Mononuclear cell (primary cell): ENCODE measurements around the gene CD163L1. TPM values are rescaled to one million over a fixed set of nuclear protein-coding genes. Genes with fewer than 3 reads are reported as not detected.
"Not testable (repeated sequence)": the region's sequence is repeated elsewhere in the genome, so short reads cannot be mapped to it uniquely, and the experiment has no call there.

ENCODE experiments used
- H3K27me3 ChIP-seq: 2 replicates; pipeline ENCODE4 v1.6.0; 2011; ENCODE audit warnings: low read length, control low read depth; ENCODE audit not compliant: insufficient read depth
- H3K4me1 ChIP-seq: 2 replicates; pipeline ENCODE4 v1.5.1; 2011; ENCODE audit warnings: mild to moderate bottlenecking, low read length, control low read depth; ENCODE audit not compliant: insufficient read depth
- H3K4me3 ChIP-seq: 2 replicates; pipeline ENCODE4 v1.5.1; 2011; ENCODE audit warnings: mild to moderate bottlenecking, low read length, moderate library complexity
- H3K9me3 ChIP-seq: 2 replicates; pipeline ENCODE4 v1.5.1; 2011; ENCODE audit warnings: low read depth, mild to moderate bottlenecking, control low read depth, low read length
- total RNA-seq: library from RNA; depleted of rRNA; stranded (reverse); fragments of >200 nt; gene quantifications from one replicate; pipeline ENCODE4 v1.2.3, GENCODE V29; 2012

CD163L1 gene
- total RNA-seq, 1 donor = 0.63 TPM

DNA sequence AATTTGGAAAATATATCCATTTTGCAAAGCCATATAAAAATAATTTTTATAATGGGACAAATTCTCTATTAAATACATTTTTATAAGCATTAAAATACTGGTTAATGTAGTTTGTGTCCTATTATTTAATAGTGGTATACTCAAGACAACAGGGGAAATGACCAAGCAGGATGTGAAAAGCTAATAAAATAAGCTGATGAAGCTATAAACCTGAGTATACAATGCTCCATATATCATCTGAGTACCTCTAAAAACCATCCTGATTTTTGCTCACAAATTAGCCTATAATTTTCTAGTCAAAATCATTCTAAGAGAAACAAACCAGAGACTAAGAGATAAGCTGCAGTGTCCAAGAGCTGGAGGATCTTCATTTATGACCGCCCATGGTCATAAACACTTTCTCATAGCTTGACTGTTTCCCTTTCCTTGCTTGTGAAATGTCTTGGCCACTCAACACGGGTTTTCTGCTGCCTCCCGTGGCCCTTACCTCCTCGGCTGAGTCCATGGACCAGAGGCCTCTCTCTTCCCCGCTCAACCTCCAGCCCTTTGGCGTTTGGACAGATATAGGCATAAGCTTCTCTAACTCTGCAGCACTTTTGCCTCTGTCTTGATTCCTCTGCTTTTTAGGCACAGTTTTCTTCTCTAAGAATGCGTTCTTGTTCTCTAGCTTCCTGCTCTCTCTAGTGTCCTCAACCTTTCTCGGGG is 5.5 kb downstream of the CD163L1 start:
- H3K9me3 ChIP-seq, H3K4me3 ChIP-seq, H3K4me1 ChIP-seq: not testable (repeated sequence)
- peaks cover 36% of the 10 kb centered on the region for H3K27me3 ChIP-seq

DNA sequence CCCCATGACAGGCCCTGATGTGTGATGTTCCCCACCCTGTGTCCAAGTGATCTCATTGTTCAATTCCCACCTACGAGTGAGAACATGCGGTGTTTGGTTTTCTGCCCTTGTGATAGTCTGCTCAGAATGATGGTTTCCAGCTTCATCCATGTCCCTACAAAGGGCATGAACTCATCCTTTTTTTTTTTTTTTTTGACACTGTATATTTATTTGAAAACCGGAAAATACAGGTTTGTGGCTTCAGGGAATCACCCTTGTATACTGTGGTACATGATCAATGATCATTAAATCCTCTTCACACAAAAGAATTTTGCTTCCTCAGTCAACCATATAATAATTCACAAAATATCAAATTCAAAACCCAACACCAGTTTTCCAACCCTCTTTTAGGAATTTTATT is 6.5 kb downstream of the CD163L1 start:
- H3K4me1 ChIP-seq, H3K4me3 ChIP-seq, H3K9me3 ChIP-seq: not testable (repeated sequence)
- peaks cover 29% of the 10 kb centered on the region for H3K27me3 ChIP-seq

DNA sequence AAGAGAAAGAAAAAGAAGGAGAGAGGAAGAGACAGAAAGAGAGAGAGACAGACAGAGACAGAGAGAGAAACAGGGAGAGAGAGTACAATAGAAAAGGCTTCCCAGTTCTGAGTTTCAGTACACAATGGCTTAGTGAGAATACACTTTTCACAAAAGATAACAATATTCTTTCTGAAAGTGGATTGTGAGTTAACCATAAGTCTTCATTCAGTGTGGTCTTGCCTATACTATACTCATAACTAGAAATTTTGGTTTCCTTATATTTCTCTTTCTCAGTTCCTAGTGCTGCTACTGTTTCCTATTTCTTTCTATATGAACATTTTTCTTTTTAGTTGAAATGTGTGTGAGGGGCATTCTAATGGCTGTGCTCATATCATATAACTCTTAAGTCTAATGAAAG is 9.3 kb downstream of the CD163L1 start:
- Histone ChIP-seq H3K4me1 (no peaks in the 10 kb centered on the region), H3K27me3 (peaks cover 12% of the 10 kb centered on the region), H3K9me3 (no peaks in the 10 kb centered on the region), H3K4me3 (no peak overlapping the region)

DNA sequence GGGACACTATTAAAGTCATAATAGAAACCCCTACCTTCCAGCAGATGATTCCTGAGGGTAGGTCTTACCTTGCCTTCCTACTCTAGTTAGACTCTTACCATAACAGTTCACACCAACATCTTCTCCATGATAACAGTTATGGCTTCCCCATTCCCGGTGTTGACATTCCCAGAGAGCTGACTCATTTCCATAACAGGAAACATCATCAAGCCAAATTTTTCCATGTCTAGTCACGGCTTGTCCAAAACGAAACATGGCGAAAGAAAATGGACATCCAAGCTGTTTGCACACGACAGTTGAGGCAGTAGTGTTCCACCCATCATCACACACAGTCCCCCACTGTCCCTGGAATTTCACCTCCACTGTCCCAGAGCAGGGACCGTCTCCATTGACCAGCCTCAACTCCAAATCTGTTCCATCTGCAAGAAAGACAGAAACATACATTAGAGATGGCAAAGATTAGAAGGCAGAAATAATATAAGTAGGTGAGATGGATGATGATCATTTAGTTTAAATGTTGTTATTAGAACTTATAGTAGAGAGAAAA is 10.6 kb downstream of the CD163L1 start:
- Histone ChIP-seq H3K4me3 (no peak overlapping the region), H3K27me3 (peaks cover 6% of the 10 kb centered on the region), H3K4me1 (no peaks in the 10 kb centered on the region), H3K9me3 (no peaks in the 10 kb centered on the region)

DNA sequence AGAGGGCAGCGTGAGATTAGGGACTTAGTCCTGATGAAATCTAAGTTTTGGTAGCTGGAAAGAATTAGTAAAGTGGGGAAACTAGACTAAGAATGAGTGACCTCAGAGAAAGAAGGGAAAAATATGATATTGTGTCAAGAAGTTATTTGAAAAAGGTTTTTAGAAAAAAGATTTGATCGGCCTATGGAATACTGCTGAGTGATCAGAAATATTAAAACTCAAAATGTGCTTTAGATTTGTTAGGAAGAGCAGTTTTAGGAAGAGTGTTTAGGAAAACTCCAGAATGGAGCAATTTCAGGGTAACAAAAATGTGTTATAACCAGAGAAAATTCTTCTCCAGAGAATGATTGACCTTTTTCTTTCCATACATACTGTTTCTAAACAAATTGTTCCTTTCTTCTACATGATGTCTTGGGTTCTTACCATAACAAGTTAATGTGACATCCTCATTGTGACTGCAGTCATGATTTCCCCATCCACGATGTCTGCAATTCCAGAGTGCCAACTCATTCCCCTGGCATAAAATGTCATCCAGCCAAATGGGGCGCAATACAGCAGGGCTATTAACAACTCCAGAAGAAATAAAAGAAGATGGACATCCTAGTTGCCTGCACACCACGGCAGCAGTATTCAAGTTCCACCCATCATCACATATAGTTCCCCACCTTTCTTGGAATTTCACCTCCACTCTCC is 11.8 kb downstream of the CD163L1 start:
- no peaks in the 10 kb centered on the region for H3K4me1 ChIP-seq
- H3K9me3 ChIP-seq = no peaks in the 10 kb centered on the region
- no peak overlapping the region for H3K4me3 ChIP-seq
- peaks cover 6% of the 10 kb centered on the region for H3K27me3 ChIP-seq

DNA sequence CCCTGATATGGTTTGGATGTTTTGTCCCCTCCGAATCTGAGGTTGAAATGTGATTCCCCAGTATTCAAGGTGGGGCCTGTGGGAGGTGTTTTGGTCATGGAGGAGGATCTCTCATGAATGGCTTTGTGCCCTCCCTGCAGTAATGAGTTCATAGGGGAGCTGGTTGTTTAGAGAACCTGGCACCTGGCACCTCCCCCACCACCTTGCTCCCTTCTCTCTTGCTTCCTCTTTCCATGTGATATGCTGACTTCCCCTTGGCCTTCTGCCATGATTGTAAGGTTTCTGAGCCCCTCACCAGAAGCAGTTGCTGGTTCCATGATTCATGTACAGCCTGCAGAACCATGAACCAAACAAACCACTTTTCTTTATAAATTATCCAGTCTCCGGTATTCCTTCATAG is 32.6 kb downstream of the CD163L1 start:
- Histone ChIP-seq H3K27me3 (no peaks in the 10 kb centered on the region), H3K9me3 (no peaks in the 10 kb centered on the region), H3K4me3 (no peak overlapping the region), H3K4me1 (no peaks in the 10 kb centered on the region)

DNA sequence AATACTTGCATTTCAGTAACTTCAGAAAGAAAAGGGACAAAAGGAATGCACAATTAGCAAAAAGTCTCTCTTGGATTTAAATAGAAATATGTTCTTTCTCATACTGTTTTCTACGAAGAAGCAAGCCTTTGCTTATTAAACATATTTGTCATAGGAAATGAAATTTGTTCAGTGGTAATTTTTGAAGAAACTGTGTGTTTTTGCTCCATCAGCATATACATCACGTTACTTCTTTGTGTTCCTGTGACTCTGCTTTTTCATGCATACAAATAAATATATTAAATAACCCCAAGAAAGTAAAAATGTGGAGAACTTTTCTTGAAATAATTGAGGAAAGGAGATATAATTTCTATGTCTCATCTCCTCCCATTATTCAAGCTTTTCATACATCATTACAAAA is 39.7 kb downstream of the CD163L1 start:
- Histone ChIP-seq H3K4me3 (no peak overlapping the region), H3K9me3 (no peaks in the 10 kb centered on the region), H3K4me1 (no peaks in the 10 kb centered on the region), H3K27me3 (peaks cover 2% of the 10 kb centered on the region)

DNA sequence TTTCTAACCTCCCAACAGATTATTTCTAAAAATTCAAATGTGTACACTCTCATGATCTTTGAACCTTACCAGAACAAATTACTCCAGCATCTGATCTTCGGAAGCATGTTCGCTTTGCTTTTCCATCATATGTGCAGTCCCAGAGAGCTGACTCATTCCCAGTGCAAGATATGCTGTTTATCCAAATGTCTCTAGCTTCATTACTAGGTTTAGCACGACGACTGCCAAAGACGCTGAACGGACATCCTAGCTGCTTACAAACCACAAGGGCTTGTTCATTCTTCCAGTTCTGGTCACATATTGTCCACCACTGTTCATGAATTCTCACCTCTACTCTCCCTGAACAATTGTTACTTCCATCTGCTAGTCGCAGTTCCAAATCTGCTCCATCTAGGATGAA is 40.5 kb downstream of the CD163L1 start:
- peaks cover 2% of the 10 kb centered on the region for H3K27me3 ChIP-seq
- no peak overlapping the region for H3K4me3 ChIP-seq
- no peaks in the 10 kb centered on the region for H3K4me1 ChIP-seq
- H3K9me3 ChIP-seq = no peaks in the 10 kb centered on the region

DNA sequence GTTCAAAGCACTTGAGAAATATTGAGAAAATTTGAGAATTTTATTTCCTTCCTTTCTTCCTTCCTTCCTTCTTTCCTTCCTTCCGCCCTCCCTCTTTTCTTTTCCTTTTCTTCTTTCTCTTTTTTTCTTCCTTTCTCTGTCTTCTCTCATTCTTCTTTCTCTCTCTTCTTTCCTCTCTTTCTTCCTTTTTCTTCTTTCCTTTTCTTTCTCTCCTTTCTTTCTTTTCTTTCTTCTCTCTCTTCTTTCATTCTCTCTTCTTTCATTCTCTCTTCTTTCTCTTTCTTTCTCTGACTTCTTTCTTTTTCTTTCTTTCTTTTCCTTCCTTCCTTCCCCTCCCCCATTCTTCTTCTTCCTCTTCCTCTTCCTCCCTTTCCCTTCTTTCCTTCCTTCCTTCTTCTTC is 44.9 kb downstream of the CD163L1 start:
- H3K9me3 ChIP-seq = no peaks in the 10 kb centered on the region
- H3K27me3 ChIP-seq = peaks cover 2% of the 10 kb centered on the region
- H3K4me3 ChIP-seq = no peak overlapping the region
- H3K4me1 ChIP-seq = no peaks in the 10 kb centered on the region

DNA sequence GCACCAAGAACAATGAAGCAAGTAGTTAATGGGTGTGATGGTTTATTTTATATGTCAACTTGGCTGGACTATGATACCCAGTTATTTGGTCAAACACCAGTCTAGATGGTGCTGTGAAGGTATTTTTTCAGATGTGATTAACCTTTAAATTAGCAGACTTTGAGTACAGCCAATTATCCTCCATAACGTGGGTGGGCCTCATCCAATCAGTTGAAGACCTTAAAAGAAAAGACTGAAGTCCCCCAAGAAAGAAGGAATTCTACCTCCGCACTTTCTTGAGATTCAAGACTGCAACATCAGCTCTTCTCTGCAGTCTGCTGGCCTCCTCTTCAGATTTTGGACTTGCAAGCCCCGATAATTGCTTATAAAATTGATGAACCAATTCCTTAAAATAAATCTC is 47.5 kb downstream of the CD163L1 start:
- Histone ChIP-seq H3K9me3 (no peaks in the 10 kb centered on the region), H3K4me3 (no peak overlapping the region), H3K4me1 (no peaks in the 10 kb centered on the region), H3K27me3 (no peaks in the 10 kb centered on the region)

DNA sequence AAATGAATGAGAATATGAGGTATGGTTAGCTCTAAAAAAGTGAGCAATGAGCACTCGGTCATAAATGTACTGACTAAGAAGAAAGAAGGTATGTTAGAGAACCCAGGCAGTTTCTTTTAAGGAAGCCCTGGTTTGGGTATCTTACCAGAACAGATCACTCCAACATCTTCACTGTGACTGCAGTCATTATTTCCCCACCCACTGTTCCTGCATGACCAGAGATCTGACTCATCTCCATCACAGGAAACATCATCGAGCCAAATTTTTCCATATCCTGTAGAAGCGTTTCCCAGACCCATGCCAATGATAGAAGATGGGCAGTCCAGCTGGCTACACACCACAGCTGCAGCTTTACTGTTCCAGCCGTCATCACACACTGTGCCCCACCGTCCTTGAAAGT is 48.0 kb downstream of the CD163L1 start:
- H3K4me3 ChIP-seq = no peak overlapping the region
- no peaks in the 10 kb centered on the region for H3K4me1 ChIP-seq
- no peaks in the 10 kb centered on the region for H3K27me3 ChIP-seq
- no peaks in the 10 kb centered on the region for H3K9me3 ChIP-seq

DNA sequence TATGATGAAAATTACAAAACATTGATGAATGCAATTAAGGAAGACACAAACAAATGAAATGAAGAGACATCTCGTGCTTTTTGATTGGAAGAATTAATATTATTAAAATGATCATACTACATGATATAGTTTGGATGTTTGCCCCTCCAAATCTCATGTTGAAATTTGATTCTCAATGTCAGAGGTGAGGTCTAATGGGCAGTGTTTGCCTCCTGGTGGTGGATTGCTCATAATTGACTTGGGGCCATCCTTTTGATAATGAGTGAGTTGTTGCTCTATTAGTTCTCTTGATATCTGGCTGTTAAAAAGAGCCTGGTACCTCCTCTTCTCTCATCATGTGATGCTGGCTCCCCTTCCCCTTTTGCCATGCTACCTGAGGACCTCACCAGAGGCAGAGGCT is 56.7 kb downstream of the CD163L1 start:
- H3K4me3 ChIP-seq = no peak overlapping the region
- H3K4me1 ChIP-seq = no peaks in the 10 kb centered on the region
- H3K9me3 ChIP-seq = peaks cover 12% of the 10 kb centered on the region

DNA sequence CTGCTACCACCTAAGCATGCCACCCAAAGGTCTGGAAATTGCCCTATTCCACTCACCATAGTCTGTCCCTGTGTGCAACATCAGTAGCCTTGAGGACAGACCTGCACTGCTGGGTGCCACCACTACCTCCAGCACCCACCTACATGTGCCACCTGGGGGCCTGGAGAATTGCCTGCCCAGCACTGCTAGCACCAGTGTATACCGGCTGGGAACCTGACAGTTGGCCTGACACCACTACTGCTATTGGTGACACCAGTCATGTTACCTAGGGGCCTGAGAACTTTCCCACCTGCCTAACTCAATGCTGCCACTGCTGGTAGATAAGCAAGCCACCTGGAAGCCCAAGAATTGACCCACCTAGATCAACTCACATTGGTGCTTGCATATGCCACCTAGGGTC is 60.8 kb downstream of the CD163L1 start:
- Histone ChIP-seq H3K4me1 (no peaks in the 10 kb centered on the region), H3K9me3 (peaks cover 12% of the 10 kb centered on the region), H3K27me3 (peaks cover 17% of the 10 kb centered on the region), H3K4me3 (no peak overlapping the region)

More for the DNA sequence above, 56.7 kb downstream of the CD163L1 start:
- peaks cover 9% of the 10 kb centered on the region for H3K27me3 ChIP-seq

DNA sequence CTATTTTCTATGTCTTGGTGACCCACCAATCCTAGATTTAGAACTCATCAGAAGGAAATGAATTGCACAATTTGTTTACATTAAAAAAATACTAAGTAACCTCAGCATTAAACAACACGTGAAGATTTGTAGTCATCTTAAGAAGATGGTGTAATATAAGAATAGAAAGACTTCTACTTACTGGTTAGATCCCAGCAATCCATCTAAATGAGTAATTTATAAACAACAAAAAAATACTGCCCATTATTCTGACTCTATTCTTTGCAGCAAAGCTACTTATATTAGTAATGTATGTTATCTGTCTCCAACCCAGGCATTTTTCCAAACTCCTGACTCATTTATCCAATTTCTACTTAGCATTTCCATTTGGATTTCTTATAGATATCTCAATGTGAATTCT is 67.8 kb downstream of the CD163L1 start:
- Histone ChIP-seq H3K27me3 (peaks cover 7% of the 10 kb centered on the region), H3K9me3 (no peaks in the 10 kb centered on the region), H3K4me1 (no peaks in the 10 kb centered on the region), H3K4me3 (no peak overlapping the region)

DNA sequence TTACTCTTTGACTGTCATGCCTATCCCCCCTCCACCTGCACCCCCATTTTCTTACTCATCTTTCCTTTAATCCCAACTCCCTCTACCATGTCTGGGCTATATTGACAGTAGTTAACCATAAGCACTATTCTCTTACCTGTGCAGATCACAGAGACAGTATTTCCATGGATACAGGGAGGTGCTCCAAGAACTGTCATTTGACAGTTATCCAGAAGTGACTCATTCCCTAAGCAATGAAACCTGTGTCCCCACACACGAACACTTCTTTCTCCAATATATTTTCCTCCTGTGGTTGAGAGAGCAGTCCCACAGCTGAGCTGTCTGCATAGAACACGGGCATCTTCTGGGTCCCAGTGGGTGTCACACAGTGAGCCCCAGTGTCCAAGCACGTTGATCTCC is 68.8 kb downstream of the CD163L1 start:
- Histone ChIP-seq H3K4me1 (no peaks in the 10 kb centered on the region), H3K9me3 (no peaks in the 10 kb centered on the region), H3K27me3 (peaks cover 7% of the 10 kb centered on the region), H3K4me3 (no peak overlapping the region)
